Parathyroid adenoma (tissue), 2 donors: ENCODE measurements around the gene ENAH.

Experiments
- H2AFZ ChIP-seq: fragments of 300-600 bp; sonication (generic); one replicate; pipeline ENCODE4 v1.7.0; 2017; ENCODE audit warnings: antibody characterized with exemption, mild to moderate bottlenecking
- H3K27ac ChIP-seq: fragments of 300-600 bp; sonication (generic); one replicate; pipeline ENCODE4 v1.7.0; 2017
- H3K27me3 ChIP-seq: fragments of 300-600 bp; sonication (generic); one replicate; pipeline ENCODE4 v1.7.0; 2017; ENCODE audit warnings: low read length; ENCODE audit not compliant: control insufficient read depth, insufficient read depth
- H3K36me3 ChIP-seq: fragments of 300-600 bp; sonication (generic); one replicate; pipeline ENCODE4 v1.7.0; 2017; ENCODE audit warnings: low read length; ENCODE audit not compliant: control insufficient read depth, insufficient read depth
- H3K4me1 ChIP-seq: fragments of 300-600 bp; sonication (generic); one replicate; pipeline ENCODE4 v1.7.0; 2017; ENCODE audit warnings: control low read depth
- H3K4me2 ChIP-seq: fragments of 300-600 bp; sonication (generic); one replicate; pipeline ENCODE4 v1.7.0; 2017; ENCODE audit warnings: low read length
- H3K4me3 ChIP-seq: fragments of 300-600 bp; sonication (generic); one replicate; pipeline ENCODE4 v1.7.0; 2017; ENCODE audit warnings: low read depth, low read length
- H3K79me2 ChIP-seq: fragments of 300-600 bp; sonication (generic); one replicate; pipeline ENCODE4 v1.7.0; 2017; ENCODE audit warnings: control low read depth
- H3K9ac ChIP-seq: fragments of 300-600 bp; sonication (generic); one replicate; pipeline ENCODE4 v1.7.0; 2017; ENCODE audit warnings: mild to moderate bottlenecking
- H3K9me3 ChIP-seq: fragments of 300-600 bp; sonication (generic); one replicate; pipeline ENCODE4 v1.7.0; 2017; ENCODE audit warnings: low read length; ENCODE audit not compliant: control insufficient read depth
- TF ChIP-seq, protein P1 (sequence below): fragments of 300-600 bp; sonication (generic); IDR thresholded peaks from one replicate; pipeline ENCODE4 v1.7.0; 2017; ENCODE audit warnings: antibody characterized with exemption, mild to moderate bottlenecking
- donor health status: primary hyperparathyroidism.

The ENAH gene

DNA sequence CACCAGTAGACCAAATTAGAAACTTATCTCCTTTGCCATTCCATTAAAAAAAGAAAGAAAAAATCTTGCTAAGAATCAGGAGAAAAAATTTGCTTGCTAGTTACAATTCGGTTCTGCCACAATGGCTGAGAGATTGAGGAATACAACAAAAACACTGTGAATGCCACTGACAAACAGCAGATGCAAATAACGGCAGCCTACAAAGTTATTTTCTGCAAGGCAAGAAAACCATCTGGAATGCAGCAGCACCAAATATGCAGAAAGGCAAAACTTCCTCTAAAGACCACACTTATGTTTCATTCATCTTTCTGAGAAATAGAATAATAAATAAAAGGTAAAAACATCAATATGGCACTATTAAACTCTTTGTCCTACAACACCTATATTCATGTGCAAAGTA is 75.7 kb downstream of the ENAH start:
- TF ChIP-seq, protein P1, sequence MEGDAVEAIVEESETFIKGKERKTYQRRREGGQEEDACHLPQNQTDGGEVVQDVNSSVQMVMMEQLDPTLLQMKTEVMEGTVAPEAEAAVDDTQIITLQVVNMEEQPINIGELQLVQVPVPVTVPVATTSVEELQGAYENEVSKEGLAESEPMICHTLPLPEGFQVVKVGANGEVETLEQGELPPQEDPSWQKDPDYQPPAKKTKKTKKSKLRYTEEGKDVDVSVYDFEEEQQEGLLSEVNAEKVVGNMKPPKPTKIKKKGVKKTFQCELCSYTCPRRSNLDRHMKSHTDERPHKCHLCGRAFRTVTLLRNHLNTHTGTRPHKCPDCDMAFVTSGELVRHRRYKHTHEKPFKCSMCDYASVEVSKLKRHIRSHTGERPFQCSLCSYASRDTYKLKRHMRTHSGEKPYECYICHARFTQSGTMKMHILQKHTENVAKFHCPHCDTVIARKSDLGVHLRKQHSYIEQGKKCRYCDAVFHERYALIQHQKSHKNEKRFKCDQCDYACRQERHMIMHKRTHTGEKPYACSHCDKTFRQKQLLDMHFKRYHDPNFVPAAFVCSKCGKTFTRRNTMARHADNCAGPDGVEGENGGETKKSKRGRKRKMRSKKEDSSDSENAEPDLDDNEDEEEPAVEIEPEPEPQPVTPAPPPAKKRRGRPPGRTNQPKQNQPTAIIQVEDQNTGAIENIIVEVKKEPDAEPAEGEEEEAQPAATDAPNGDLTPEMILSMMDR: no peak
- Histone ChIP-seq H3K4me1 (no peaks in the 10 kb centered on the region), H3K4me2 (no peak overlapping the region), H3K4me3 (no peak overlapping the region), H2AFZ (no peak overlapping the region), H3K9ac (no peak overlapping the region), H3K9me3 (no peaks in the 10 kb centered on the region), H3K27me3 (no peaks in the 10 kb centered on the region), H3K36me3 (no peaks in the 10 kb centered on the region), H3K27ac (no peak overlapping the region), H3K79me2 (peaks cover 9% of the 10 kb centered on the region)

DNA sequence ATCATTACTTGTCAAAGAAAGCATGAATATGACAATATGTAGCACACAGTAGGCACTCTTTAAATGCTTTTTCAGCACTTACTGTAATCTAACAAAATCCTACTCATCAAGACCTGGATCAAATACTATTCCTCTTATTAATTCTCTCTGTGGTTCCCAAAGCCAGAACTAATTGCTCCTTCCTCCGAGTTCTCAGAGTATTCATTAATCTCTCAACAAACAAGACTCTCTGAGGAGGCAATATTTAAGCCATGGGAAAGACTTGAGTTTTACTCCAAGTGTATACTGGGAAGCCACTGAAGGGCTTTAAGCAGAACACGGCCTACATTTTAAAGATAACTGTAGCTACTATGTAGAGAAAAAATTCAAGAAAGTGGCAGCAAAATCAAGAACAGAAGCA is 79.7 kb downstream of the ENAH start:
- Histone ChIP-seq H3K9me3 (no peaks in the 10 kb centered on the region), H3K79me2 (peaks cover 9% of the 10 kb centered on the region), H3K4me2 (no peak overlapping the region), H3K36me3 (no peaks in the 10 kb centered on the region), H2AFZ (no peak overlapping the region), H3K9ac (no peak overlapping the region), H3K4me1 (no peaks in the 10 kb centered on the region), H3K27me3 (no peaks in the 10 kb centered on the region), H3K27ac (no peak overlapping the region), H3K4me3 (no peak overlapping the region)
- TF ChIP-seq, protein P1: no peak

DNA sequence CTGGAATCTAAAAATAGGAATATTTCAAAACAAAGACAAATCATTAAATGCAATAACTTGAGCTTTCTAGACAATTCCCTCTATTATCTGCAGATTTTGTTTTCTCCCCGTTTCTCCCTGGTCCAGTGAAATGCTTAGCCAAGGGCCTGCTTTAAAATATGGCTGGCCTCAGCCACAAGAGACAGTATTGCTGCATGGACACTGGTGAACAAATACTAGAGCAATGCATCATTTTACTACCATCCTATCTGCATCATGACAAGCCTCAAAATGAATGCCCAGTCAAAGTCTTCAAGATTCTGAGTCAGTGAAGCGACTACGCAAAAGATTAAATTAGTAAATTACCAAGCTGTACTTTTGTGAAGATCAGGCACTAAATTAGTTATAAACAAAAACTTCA is 80.5 kb downstream of the ENAH start:
- Histone ChIP-seq H3K79me2 (peaks cover 9% of the 10 kb centered on the region), H3K27me3 (no peaks in the 10 kb centered on the region), H3K9ac (no peak overlapping the region), H3K4me2 (no peak overlapping the region), H3K4me1 (no peaks in the 10 kb centered on the region), H3K9me3 (no peaks in the 10 kb centered on the region), H2AFZ (no peak overlapping the region), H3K36me3 (no peaks in the 10 kb centered on the region), H3K27ac (no peak overlapping the region), H3K4me3 (no peak overlapping the region)
- TF ChIP-seq, protein P1: peak; percentile 36

DNA sequence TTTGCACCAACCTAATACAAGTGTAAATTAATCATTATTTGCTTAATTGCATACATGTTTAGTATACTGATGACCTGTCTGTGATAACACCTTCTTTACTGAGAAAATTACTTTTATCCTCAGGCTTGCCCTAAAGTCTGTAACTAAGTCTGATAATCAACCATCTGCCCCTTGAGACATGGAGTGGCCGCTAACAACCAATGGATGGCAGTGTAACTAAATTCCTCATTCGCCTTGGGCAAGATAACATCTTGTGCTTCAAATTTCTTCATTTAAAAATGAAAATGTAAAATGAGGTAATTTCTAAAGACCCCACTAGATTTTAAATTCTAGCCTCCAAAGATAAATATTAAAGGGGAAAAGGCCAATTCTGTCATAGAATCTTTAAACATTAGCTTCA is 85.1 kb downstream of the ENAH start:
- Histone ChIP-seq H3K27ac (no peak overlapping the region), H3K36me3 (no peaks in the 10 kb centered on the region), H3K4me1 (no peaks in the 10 kb centered on the region), H2AFZ (no peak overlapping the region), H3K4me2 (no peak overlapping the region), H3K9me3 (no peaks in the 10 kb centered on the region), H3K9ac (no peak overlapping the region), H3K79me2 (peaks cover 3% of the 10 kb centered on the region), H3K27me3 (no peaks in the 10 kb centered on the region), H3K4me3 (no peak overlapping the region)
- TF ChIP-seq, protein P1: peak; percentile 35

DNA sequence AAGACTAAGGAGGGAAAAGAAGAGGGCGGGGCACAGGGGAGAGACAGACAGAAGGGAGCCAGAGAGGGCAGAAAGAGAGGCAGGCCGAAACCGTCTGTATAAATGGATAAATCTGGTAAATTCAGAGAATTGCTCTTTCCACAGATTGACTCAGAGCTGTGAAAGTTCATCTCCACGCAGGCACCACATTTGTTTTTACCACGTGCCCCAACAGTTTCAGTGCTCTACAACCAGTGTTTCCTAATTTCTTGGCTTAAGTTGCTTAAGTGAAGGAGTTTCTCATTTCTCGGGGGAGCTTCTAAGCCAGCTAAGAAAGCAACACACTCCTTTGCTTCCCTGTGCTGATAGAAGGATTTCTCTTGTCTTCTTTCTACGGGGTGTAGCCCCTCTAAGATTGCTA is 87.1 kb downstream of the ENAH start:
- H3K79me2 ChIP-seq: peaks cover 3% of the 10 kb centered on the region
- H3K4me2 ChIP-seq: no peak overlapping the region
- no peaks in the 10 kb centered on the region for H3K4me1 ChIP-seq
- TF ChIP-seq, protein P1: no peak
- no peaks in the 10 kb centered on the region for H3K36me3 ChIP-seq
- H3K27me3 ChIP-seq: no peaks in the 10 kb centered on the region
- no peak overlapping the region for H3K27ac ChIP-seq
- no peak overlapping the region for H3K9ac ChIP-seq
- no peak overlapping the region for H2AFZ ChIP-seq
- no peak overlapping the region for H3K4me3 ChIP-seq
- H3K9me3 ChIP-seq: no peaks in the 10 kb centered on the region
